ENCODE results near the gene TMEM179.

TMEM179 gene

GRCh38 chr14:104641753-104642539 lies 37.4 kb upstream of the TMEM179 start:
- TF ChIP-seq CTCF (IDR thresholded peaks at IDR 0.05; ENCODE audit: insufficient read depth, low read depth, low read length, missing control alignments), result no peak
- H3K4me3 ChIP-seq (ENCODE audit: low read length), result no peak overlapping the region
- DNase-seq (ENCODE audit: low read depth), result no peak

GRCh38 chr14:104640681-104641080 lies 36.1 kb upstream of the TMEM179 start:
- no peak overlapping the region for H3K4me3 ChIP-seq (ENCODE audit: low read length)
- DNase-seq (ENCODE audit: low read depth), result no peak
- no peak for TF ChIP-seq CTCF (IDR thresholded peaks at IDR 0.05; ENCODE audit: insufficient read depth, low read depth, low read length, missing control alignments)

GRCh38 chr14:104639885-104640548 lies 35.4 kb upstream of the TMEM179 start:
- DNase-seq (ENCODE audit: low read depth), result peak; percentile 61
- peak; percentile 86 for TF ChIP-seq CTCF (IDR thresholded peaks at IDR 0.05; ENCODE audit: insufficient read depth, low read depth, low read length, missing control alignments)
- no peak overlapping the region for H3K4me3 ChIP-seq (ENCODE audit: low read length)

- no peak for DNase-seq (ENCODE audit: low read depth)
- TF ChIP-seq CTCF (IDR thresholded peaks at IDR 0.05; ENCODE audit: insufficient read depth, low read depth, low read length, missing control alignments), result no peak
- H3K4me3 ChIP-seq (ENCODE audit: low read length), result no peak overlapping the region
Measured at GRCh38 chr14:104639471-104639870, 34.9 kb upstream of the TMEM179 start.

GRCh38 chr14:104638927-104639450 lies 34.4 kb upstream of the TMEM179 start:
- no peak for TF ChIP-seq CTCF (IDR thresholded peaks at IDR 0.05; ENCODE audit: insufficient read depth, low read depth, low read length, missing control alignments)
- no peak for DNase-seq (ENCODE audit: low read depth)
- H3K4me3 ChIP-seq (ENCODE audit: low read length), result no peak overlapping the region

- no peak overlapping the region for H3K4me3 ChIP-seq (ENCODE audit: low read length)
- DNase-seq (ENCODE audit: low read depth), result no peak
- TF ChIP-seq CTCF (IDR thresholded peaks at IDR 0.05; ENCODE audit: insufficient read depth, low read depth, low read length, missing control alignments), result no peak
Measured at GRCh38 chr14:104638190-104638589, 33.6 kb upstream of the TMEM179 start.

Measured in epithelial cell of esophagus (primary cell).